Bronchial epithelial cell (primary cell): ENCODE data around the gene UBTD1. TPM values are rescaled to one million over a fixed set of nuclear protein-coding genes. Genes with fewer than 3 reads are reported as not detected.
A peak's percentile ranks its signal among the peaks of the same experiment; 100 is the strongest.

Experiments
- DNase-seq: peaks from one replicate; pipeline ENCODE4 v3.0.0-alpha.2; 2010; ENCODE audit warnings: low read depth
- FAIRE-seq: peaks from 2 replicates; lab custom pipeline; 2011; peaks lifted over from hg19 to GRCh38; lab: Jason Lieb, UNC
- H3K27me3 ChIP-seq: 2 replicates; pipeline ENCODE4 v1.5.1; 2011; ENCODE audit warnings: low read length; ENCODE audit not compliant: control insufficient read depth, insufficient read depth
- H3K36me3 ChIP-seq: 2 replicates; pipeline ENCODE4 v1.5.1; 2011; ENCODE audit warnings: low read length; ENCODE audit not compliant: control insufficient read depth, insufficient read depth
- H3K4me3 ChIP-seq: 2 replicates; pipeline ENCODE4 v1.5.1; 2011; ENCODE audit warnings: mild to moderate bottlenecking, low read depth, low read length, control low read depth
- CTCF ChIP-seq: IDR thresholded peaks from 2 replicates; pipeline ENCODE4 v1.5.1; 2011; ENCODE audit warnings: mild to moderate bottlenecking, moderate library complexity, low read length, control low read depth, inconsistent platforms; ENCODE audit not compliant: insufficient read depth, severe bottlenecking
- total RNA-seq: library from RNA; depleted of rRNA; stranded (reverse); fragments of >200 nt; gene quantifications from 2 replicates; pipeline ENCODE4 v1.2.1, GENCODE V29; 2014

Gene UBTD1
- total RNA-seq, 1 donor from 2014 or later = 11.1 TPM

GRCh38 chr10:97502916-97503315 lies 4.2 kb downstream of the UBTD1 start:
- DNase-seq = no peak
- Histone ChIP-seq H3K4me3 (no peak overlapping the region), H3K27me3 (no peaks in the 10 kb centered on the region), H3K36me3 (no peaks in the 10 kb centered on the region)
- no peak for FAIRE-seq
- TF ChIP-seq CTCF = no peak

GRCh38 chr10:97503406-97503805 lies 4.7 kb downstream of the UBTD1 start:
- FAIRE-seq = no peak
- Histone ChIP-seq H3K4me3 (no peak overlapping the region), H3K27me3 (no peaks in the 10 kb centered on the region), H3K36me3 (no peaks in the 10 kb centered on the region)
- TF ChIP-seq CTCF = no peak
- DNase-seq = no peak

- no peak for FAIRE-seq
Measured at GRCh38 chr10:97505152-97505551, 6.4 kb downstream of the UBTD1 start.

GRCh38 chr10:97506199-97506991 lies 7.7 kb downstream of the UBTD1 start:
- FAIRE-seq (no peak), DNase-seq (no peak)
- no peak for TF ChIP-seq CTCF
- Histone ChIP-seq H3K36me3 (no peaks in the 10 kb centered on the region), H3K27me3 (no peaks in the 10 kb centered on the region), H3K4me3 (no peak overlapping the region)

More at GRCh38 chr10:97505152-97505551, 6.4 kb downstream of the UBTD1 start:
- DNase-seq = no peak
- H3K36me3 ChIP-seq = no peaks in the 10 kb centered on the region
- H3K4me3 ChIP-seq = no peak overlapping the region
- no peak for TF ChIP-seq CTCF
- no peaks in the 10 kb centered on the region for H3K27me3 ChIP-seq

GRCh38 chr10:97508342-97508741 lies 9.6 kb downstream of the UBTD1 start:
- Histone ChIP-seq H3K36me3 (no peaks in the 10 kb centered on the region), H3K27me3 (no peaks in the 10 kb centered on the region), H3K4me3 (no peak overlapping the region)
- FAIRE-seq (no peak), DNase-seq (peak; percentile 53)
- no peak for TF ChIP-seq CTCF
